GM13977 (cell line): ENCODE data around the gene TSPAN1.

Experiments used
- DNase-seq: peaks from one replicate; pipeline ENCODE4 v3.0.0; 2012; ENCODE audit warnings: low spot score
- CTCF ChIP-seq: IDR thresholded peaks from 2 replicates; pipeline ENCODE4 v1.5.1; 2012; ENCODE audit warnings: mild to moderate bottlenecking, control low read depth; ENCODE audit not compliant: insufficient read depth; ENCODE audit errors: extremely low read depth, missing control alignments
- in situ Hi-C: fragments of 300-500 bp; cut with MboI; formaldehyde crosslinking; loops from one replicate; pipeline ENCODE4 v1.12.0; 2022; ENCODE audit warnings: low sequenced_read_pairs, low pct_unique_long_range_greater_than_20kb, mixed read lengths, inconsistent platforms; ENCODE audit not compliant: unreplicated experiment

The TSPAN1 gene

GRCh38 chr1:46184920-46185658, 10.2 kb downstream of the TSPAN1 start:
- no peak for TF ChIP-seq CTCF
- in situ Hi-C loops: no loop called here
- no peak for DNase-seq

DNA sequence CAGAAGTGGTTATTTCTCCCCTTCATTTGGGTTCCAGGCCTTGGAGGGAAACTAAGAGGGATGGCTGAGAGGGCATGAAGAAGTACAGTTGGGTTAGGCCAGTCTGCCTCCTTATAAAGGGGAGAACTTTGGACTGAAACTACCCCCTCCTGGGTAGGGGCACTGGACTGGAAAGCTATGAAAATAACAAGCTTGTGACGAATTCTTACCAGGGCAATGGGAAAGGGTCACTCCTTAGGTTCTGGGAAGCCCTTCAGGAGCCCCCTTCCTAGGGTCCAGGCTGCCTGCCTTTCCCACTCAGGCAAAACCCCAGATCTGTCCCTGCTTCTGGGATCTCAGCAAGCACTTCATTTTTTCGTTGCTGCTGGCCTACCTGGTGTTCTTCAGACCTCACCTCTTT, 11.2 kb downstream of the TSPAN1 start:
- DNase-seq: no peak
- TF ChIP-seq CTCF: no peak
- in situ Hi-C loops: no loop called here

DNA sequence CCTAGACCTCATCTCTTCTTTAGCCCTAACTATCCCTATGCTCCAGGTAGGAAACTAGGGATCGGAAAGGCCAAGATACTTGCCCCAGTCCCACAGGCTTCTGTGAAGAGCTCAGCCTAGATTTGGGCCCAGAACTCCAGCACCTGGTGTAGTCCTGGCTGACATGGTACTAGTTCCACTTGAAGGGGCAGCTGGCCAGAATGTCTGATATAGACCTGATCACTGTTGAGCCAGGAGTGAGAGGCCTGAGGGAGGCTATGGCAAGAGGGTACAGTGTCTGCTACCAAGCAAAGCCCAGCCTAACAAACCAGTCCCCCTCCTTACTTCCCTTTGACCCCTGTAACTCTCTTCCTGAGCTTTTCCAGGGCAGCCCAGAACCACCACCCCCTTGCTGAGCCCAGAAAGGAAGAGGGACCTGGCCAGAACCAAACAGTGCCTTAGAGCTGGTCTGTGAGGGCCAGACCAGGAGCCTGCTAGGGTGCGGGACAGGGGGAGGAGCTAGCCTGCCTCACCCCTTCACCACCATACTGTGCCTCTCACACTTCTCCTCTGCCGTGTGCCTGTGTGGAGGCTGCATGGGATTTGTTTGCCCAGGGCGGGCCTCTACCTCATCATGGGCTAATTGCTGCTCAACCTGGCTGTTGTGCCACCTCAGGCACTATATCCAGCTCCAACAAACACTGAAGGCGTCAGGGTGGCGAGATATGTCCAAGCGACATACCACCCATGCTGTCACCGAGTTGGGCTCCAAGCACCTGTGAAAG, 12.4 kb downstream of the TSPAN1 start:
- no peak for TF ChIP-seq CTCF
- in situ Hi-C loops: no loop called here
- no peak for DNase-seq

DNA sequence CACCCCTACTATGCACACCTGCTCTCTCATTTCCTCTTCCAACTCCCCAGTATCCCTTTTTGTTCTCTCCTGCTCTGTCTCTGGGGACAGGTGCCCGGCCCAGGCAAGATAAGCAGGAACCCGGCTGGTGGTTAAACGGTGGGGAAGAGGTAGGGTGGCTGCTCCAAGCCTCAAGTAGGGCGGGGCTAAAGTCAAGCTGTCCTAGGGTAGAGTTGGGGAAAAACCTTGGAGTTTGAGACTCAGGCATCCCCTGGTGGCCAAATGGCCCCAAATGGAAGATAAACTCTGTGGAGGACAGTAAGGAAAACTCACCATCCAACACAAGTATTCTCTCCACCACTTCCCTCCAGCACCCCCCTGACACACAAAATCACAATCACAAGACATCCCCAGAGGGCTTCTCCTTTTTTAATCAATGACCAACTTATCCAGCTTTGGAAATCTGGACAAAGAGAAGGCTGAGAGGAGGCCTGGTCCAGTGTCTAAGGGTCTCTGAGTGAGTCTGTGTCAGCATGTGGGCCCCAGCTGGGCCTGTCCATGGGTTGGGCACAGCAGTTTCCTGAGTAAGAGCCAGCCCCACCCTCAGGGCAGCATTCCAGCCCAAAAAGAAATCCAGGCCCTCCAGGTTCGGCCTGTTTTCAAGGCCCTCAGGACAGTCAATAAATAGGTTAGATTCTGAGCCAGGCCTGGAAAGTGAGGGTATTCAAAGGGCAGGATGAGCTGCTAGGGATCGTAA, 13.6 kb downstream of the TSPAN1 start:
- no peak for DNase-seq
- in situ Hi-C loops: no loop called here
- no peak for TF ChIP-seq CTCF

DNA sequence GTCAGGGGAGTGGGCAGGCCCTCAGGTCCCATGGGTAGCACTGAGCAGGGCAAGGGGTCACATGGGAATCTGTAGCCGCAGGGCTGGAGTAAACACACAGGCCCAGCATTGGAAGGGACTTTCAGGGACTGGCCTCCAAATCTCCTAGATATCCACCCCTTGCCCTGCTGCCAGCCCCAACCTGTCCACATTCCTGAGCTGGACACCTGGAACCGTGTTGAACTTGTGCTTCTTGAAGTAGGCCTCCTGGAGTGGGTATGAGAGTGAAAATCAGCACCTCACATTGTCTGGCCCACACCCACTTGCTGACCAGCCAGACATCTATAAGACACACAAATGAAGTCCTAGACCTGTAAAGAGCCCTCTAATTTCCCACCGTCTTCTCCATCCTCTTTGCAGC, 15.7 kb downstream of the TSPAN1 start:
- in situ Hi-C loops: no loop called here
- no peak for TF ChIP-seq CTCF
- DNase-seq: no peak

DNA sequence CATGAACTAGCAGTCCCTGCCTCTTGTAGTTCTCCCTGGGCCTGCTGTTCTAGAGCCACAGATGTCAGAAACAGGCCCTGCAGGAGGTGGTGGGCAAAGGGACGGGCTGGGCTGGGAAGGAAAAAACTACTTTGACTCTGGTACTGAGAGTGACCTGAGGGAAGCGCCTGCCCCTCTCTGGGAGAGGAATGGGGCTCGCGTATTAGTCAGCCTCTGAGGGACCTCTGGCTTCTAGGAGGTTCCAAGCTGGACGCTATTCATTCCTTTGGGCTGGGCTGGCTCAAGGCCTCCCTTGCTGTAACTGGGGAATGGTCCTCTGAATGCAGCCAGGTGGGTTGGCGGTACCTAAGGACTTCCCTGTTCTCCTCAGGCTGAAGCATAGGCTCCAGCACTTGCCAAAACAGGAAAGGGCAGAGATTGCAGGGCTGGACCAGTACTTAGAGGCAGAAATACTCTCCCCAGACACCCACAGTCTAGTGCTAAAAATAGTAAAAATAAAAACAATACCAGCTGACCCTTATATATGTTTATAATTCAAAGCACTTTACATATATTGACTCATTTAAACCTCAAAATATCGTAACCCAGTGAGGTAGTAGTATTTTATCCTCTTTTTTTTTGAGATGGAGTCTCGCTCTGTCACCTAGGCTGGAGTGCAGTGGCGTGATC, 16.3 kb downstream of the TSPAN1 start:
- in situ Hi-C loops: no loop called here
- TF ChIP-seq CTCF: no peak

More for the DNA sequence above, 16.3 kb downstream of the TSPAN1 start:
- DNase-seq: no peak
